HG03066 (cell line): ENCODE data around the gene PIM3.

ENCODE experiments used
- ATAC-seq: cut with Tn5 transposase; IDR thresholded peaks from one replicate; pipeline ENCODE4 v1.9.1; 2021; ENCODE audit warnings: low read depth; ENCODE audit not compliant: unreplicated experiment

PIM3 gene

DNA sequence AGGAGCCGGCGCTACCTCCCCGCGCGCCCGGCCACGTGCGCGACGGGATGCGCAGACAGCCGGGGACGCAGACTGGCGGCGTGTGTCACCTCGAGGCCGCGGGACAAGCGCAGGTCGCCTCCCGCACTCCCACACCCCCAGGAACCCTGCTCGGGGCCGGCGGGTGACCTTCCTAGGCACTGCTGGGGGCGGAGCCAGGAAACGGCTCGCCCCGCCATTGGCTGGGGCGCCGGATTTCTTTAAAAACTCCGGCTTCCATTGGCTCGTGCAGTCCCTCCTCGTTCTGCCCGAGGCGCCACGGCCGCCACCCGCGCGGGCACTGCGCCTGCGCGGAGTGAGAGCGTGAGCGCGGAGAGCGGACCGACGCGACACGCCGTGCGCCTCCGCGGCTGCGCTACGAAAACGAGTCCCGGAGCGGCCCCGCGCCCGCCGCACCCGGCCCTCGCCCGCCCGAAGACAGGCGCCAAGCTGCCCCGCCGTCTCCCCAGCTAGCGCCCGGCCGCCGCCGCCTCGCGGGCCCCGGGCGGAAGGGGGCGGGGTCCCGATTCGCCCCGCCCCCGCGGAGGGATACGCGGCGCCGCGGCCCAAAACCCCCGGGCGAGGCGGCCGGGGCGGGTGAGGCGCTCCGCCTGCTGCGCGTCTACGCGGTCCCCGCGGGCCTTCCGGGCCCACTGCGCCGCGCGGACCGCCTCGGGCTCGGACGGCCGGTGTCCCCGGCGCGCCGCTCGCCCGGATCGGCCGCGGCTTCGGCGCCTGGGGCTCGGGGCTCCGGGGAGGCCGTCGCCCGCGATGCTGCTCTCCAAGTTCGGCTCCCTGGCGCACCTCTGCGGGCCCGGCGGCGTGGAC is at the start of gene PIM3:
TSS of gene PIM3 (plus strand) at position 614 of the 846 bp plus-strand sequence. CDS start at position 790, 176 bp downstream.
- ATAC-seq = peak; percentile 55

- ATAC-seq = no peak
Observed at GRCh38 chr22:49911881-49912625, 48.5 kb upstream of the PIM3 start.

DNA sequence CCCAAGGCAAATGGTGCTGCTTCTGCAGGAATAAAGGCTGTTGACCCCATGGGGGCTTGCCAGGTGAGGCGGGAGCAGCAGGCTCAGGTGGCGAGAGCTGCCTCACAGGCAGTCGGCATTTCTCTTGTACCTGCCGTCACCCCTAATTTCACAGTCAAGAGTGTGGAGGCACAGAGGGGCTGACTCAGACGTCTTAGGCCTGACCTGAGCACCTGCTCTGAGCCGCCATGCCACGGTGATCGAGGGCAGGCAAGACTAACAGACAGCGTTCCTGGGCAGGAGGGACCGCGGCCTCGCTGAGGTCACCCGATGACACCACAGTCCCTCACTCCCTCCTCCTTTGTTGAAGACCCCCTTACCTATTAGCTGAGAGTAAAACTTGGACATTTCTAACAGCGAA is 47.5 kb upstream of the PIM3 start:
- no peak for ATAC-seq

DNA sequence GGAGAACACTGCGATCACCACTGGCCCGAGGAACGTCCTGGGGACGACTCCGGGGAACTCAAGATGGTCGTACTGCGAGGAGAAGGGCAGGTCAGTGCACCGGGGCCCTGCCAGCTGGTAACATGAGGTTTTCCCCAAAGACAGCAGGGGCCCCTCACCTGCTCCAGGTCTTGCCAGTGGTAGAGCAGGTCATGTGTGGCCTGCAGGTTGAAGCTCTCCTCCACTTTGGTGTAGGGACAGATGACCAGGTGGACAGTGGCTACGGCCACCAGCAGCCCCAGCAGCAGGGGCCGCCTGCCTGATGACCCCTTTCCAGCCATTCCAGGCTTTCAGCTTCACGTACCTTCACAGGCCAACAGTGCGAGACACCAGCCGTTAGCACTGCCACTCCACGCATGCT is 47.1 kb upstream of the PIM3 start:
- ATAC-seq = no peak

- ATAC-seq = no peak
Observed at GRCh38 chr22:49914256-49914655, 46.3 kb upstream of the PIM3 start.

DNA sequence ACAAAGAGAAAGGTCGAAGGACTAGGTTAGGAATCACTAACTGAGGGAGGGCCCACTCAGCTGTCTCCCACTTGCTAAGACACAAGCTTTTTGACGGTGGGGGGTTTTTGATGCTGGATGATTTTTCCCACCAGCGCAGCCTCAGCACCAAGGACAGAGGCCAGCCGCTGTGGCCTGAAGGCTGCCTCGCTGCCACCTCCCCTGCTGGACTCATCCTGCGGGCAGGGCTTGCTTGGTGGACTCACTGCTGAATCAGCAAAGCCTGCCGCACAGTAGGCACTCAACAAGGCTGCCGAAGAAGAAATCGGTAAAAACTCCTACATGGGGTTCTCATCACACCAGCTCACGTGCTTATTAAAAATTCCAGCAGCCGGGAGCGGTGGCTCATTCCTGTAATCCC is 45.0 kb upstream of the PIM3 start:
- ATAC-seq = no peak

- ATAC-seq = no peak
Observed at GRCh38 chr22:49916831-49917230, 43.7 kb upstream of the PIM3 start.

DNA sequence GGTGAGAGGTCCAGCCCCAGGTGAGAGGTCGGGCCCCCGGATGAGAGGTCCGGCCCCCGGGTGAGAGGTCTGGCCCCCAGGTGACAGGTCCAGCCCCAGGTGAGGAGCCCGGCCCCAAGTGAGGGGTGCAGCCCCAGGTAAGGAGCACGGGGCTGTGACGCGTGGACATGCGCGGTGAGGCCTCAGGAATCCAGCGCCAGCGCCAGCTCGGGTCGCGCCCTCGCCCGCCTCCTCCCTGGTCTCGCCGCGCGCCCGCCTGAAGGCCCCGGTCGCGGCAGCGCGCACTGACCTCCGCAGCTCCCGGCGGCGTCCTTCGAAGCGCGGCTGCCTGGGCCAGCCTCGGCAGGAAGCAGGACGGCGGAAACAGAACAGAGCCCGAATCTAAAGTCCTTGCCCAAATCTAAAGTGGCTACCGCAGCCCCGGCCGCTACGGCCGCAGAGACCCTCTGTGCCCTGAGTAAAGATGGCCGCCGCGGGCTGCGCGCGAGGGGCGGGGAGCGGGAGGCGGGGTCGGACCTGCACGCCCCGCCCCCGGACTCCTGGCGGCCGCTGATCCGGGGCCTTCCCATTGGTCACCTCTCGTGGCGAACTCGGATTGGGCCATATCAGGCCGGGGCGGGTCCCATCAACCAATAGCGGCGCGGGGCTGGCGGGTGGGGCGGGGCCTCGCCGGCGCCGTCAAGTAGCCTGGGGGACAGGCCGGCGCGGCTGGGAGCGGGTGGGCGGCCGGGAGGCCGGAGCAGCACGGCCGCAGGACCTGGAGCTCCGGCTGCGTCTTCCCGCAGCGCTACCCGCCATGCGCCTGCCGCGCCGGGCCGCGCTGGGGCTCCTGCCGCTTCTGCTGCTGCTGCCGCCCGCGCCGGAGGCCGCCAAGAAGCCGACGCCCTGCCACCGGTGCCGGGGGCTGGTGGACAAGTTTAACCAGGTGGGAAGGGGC is 42.3 kb upstream of the PIM3 start, which contains the start of the genes ALG12 and CRELD2:
TSS of gene ALG12 (minus strand) at position 465 of the 937 bp plus-strand sequence. CDS start 4,673 bp downstream, outside the sequence.
TSS of gene CRELD2 (plus strand) at position 661 of the 937 bp plus-strand sequence. CDS start at position 797, 136 bp downstream.
- ATAC-seq = peak; percentile 83

DNA sequence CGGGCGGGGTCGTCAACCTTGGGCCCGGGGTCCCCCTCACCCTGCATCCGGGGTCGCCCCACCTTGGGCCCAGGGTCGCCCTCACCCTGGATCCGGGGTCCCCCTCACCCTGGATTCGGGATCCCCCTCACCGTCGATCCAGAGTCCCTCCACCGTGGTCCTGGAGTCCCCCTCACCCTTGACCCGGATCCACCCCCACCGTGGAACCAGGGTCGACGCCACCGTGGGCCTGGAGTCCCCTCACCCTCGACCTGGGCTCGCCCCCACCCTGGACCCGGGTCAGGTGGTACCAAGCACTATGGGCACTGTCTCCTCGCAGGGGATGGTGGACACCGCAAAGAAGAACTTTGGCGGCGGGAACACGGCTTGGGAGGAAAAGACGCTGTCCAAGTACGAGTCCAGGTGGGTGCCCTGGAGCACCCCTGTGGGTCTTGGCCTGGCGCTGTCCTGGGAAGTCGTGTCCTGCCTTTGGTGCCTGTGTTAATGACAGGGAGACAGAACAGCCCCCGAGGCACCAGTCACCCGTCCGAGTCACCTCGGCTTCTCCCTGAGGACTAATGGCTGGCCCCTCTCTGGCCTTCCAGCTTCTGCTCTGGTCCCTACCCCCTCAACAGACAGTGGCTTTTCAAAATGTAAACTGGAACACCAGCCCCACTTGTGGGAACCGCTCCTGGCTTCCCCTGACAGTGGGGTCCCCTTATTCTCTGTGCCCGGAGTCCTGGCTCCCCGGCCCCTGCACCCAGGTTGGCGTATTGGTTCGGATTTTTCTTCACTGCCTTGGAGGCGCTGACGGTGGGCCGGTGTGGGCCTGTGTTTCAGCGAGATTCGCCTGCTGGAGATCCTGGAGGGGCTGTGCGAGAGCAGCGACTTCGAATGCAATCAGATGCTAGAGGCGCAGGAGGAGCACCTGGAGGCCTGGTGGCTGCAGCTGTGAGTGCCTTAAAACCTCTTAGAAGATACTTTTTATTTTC is 41.4 kb upstream of the PIM3 start:
- ATAC-seq = no peak

DNA sequence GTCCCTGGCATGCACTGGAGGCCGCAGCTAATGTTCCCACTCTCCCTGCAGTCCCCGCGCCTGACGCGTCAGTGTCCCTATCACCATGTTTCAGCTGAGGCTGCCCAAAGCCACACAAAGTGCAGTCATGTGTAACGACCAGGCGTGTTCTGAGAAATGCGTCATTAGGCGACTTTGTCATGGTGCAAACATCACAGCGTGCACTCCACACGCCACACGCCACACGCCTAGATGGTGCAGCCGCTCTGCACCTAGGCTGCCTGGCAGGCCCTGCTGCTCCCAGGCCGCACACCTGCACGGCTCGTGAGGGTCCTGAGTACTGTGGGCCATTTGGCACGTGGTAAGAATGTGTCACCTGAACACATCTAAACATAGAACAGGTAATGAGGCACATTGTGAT is 39.7 kb upstream of the PIM3 start:
- no peak for ATAC-seq

GRCh38 chr22:49921508-49922278 is 38.9 kb upstream of the PIM3 start:
- no peak for ATAC-seq

- ATAC-seq = no peak
Observed at GRCh38 chr22:49922484-49922883, 38.1 kb upstream of the PIM3 start.

- ATAC-seq = no peak
Observed at GRCh38 chr22:49922926-49923325, 37.6 kb upstream of the PIM3 start.

- no peak for ATAC-seq
Observed at GRCh38 chr22:49923445-49923844, 37.1 kb upstream of the PIM3 start.

- ATAC-seq = no peak
Observed at GRCh38 chr22:49924113-49924833, 36.3 kb upstream of the PIM3 start.

DNA sequence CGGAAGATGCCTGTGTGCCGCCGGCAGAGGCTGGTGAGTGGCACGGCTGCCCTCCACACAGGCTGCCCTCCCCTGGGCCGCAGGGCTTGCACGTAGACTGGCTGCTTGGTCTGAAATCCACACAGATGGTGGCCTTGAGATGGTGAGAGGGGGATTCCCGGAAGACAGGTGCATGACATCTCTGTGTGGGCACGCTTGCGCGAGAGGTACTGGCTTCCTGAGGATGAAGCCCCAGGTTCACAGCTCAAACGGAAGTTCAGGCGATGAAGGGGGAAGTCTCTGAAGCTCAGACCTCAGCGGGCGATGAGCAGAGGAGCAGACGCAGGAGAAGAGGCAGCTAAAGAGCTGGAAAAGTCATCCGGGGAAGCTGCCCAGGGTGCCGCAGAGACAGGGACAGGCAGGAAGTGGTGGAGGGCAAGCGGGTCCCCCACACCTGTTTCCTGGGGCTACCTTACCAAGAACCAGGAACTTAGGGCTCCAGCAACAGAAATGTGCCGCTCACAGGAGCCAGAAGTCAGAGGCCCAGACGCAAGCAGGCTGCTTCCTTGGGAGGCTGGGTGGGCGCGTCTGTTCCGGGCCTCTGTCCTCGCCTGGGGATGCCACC is 34.9 kb upstream of the PIM3 start:
- no peak for ATAC-seq

GRCh38 chr22:49926916-49927315 is 33.7 kb upstream of the PIM3 start:
- no peak for ATAC-seq
